ENCODE data around the gene CLASP1. TPM values are rescaled to one million over a fixed set of nuclear protein-coding genes. Genes with fewer than 3 reads are reported as not detected.
"Not testable (repeated sequence)": the region's sequence is repeated elsewhere in the genome, so short reads cannot be mapped to it uniquely, and the experiment has no call there.

Gene CLASP1
- total RNA-seq, 2 donors from 2014 or later, result 86.7 to 138 TPM

DNA sequence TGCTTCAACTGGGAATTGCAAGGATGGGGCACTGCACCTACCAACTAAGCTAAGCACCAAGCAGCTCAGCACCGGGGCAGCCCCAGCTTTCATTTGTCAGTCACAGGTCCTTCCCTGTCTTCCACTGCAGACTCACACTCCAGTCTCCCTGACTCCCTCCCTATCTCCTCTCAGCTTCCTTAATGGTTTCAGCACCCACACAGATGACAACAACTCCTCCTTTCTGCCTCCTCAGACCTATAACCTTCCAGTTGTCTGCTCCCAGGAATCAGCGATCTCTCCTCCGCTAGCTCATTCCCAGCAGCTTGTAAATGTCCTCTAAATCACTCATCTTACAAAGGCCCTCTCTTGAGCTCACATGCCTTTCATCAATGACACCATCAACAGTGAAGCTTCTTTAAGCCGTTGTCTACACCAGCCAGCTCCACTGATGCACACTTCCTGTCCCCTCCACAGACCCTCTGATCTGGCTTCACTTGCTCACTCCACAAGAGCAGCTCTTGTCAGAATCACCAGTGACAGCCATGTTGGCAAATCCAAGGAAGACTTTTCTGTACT, 32.1 kb downstream of the CLASP1 start:
- peak; percentile 24 for ATAC-seq (replicated peaks)
- Mint-ChIP-seq H3K27ac (no peak overlapping the region), H3K4me1 (peaks cover 4% of the 10 kb centered on the region), H3K9me3 (no peaks in the 10 kb centered on the region), H3K27me3 (no peaks in the 10 kb centered on the region), H3K36me3 (ENCODE audit: low read depth) (peaks cover 21% of the 10 kb centered on the region), H3K4me3 (no peak overlapping the region)

GRCh38 chr2:121613774-121614173, 35.5 kb downstream of the CLASP1 start:
- Mint-ChIP-seq H3K27me3 (no peaks in the 10 kb centered on the region), H3K4me3 (no peak overlapping the region), H3K9me3 (no peaks in the 10 kb centered on the region), H3K4me1 (peaks cover 9% of the 10 kb centered on the region), H3K36me3 (ENCODE audit: low read depth) (peaks cover 6% of the 10 kb centered on the region), H3K27ac (no peak overlapping the region)
- no peak for ATAC-seq (replicated peaks)

DNA sequence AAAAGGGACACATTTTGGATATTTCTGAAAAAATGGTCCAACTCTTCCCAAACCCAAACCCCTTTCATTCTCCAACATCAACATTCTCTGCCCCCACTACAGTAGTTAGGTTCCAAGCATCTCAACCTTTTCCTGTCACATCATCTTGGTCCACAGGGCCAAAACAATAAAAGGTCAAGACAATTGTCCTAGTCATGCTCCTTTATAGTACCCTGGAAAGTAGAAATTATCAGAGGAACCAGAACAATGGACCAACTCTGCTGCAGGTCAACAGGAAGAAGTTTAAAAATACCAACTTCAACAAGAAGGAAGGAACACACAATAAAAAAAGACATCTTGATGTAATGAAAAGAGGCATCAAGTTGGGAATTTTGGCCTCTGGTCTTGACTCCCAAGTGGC, 36.1 kb downstream of the CLASP1 start:
- Mint-ChIP-seq H3K4me1 (peaks cover 9% of the 10 kb centered on the region), H3K36me3 (ENCODE audit: low read depth) (peaks cover 6% of the 10 kb centered on the region), H3K9me3 (no peaks in the 10 kb centered on the region), H3K4me3 (no peak overlapping the region), H3K27me3 (no peaks in the 10 kb centered on the region), H3K27ac (no peak overlapping the region)
- ATAC-seq (replicated peaks), result no peak

GRCh38 chr2:121611730-121612705, 37.2 kb downstream of the CLASP1 start:
- peaks cover 9% of the 10 kb centered on the region for H3K4me1 Mint-ChIP-seq
- no peak overlapping the region for H3K27ac Mint-ChIP-seq
- peaks cover 11% of the 10 kb centered on the region for H3K36me3 Mint-ChIP-seq (ENCODE audit: low read depth)
- no peaks in the 10 kb centered on the region for H3K9me3 Mint-ChIP-seq
- H3K27me3 Mint-ChIP-seq, result no peaks in the 10 kb centered on the region
- H3K4me3 Mint-ChIP-seq, result no peak overlapping the region
- ATAC-seq (replicated peaks), result no peak

DNA sequence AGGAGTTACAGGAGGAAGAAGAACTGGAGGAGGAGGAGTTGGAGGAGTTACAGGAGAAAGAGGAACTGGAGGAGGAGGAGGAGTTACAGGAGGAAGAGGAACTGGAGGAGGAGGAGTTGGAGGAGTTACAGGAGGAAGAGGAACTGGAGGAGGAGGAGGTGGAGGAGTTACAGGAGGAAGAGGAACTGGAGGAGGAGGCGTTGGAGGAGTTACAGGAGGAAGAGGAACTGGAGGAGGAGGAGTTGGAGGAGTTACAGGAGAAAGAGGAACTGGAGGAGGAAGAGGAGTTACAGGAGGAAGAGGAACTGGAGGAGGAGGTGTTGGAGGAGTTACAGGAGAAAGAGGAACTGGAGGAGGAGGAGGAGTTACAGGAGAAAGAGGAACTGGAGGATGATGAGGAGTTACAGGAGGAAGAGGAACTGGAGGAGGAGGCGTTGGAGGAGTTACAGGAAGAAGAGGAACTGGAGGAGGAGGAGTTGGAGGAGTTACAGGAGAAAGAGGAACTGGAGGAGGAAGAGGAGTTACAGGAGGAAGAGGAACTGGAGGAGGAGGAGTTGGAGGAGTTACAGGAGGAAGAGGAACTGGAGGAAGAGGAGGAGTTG, 38.1 kb downstream of the CLASP1 start:
- H3K27ac Mint-ChIP-seq; ATAC-seq (replicated peaks); H3K9me3 Mint-ChIP-seq; H3K4me3 Mint-ChIP-seq; H3K4me1 Mint-ChIP-seq; H3K27me3 Mint-ChIP-seq: not testable (repeated sequence)
- peaks cover 15% of the 10 kb centered on the region for H3K36me3 Mint-ChIP-seq (ENCODE audit: low read depth)

DNA sequence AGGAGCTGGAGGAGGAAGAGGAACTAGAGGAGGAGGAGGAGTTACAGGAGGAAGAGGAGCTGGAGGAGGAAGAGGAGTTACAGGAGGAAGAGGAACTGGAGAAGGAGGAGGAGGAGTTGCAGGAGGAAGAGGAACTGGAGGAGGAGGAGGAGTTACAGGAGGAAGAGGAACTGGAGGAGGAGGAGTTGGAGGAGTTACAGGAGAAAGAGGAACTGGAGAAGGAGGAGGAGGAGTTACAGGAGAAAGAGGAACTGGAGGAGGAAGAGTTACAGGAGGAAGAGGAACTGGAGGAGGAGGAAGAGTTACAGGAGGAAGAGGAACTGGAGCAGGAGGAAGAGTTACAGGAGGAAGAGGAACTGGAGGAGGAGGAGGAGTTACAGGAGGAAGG, 38.8 kb downstream of the CLASP1 start:
- not testable (repeated sequence) for H3K9me3 Mint-ChIP-seq; H3K27ac Mint-ChIP-seq; H3K4me3 Mint-ChIP-seq; H3K27me3 Mint-ChIP-seq; ATAC-seq (replicated peaks)
- H3K4me1 Mint-ChIP-seq, result peaks cover 14% of the 10 kb centered on the region
- peaks cover 22% of the 10 kb centered on the region for H3K36me3 Mint-ChIP-seq (ENCODE audit: low read depth)

GRCh38 chr2:121608967-121609366, 40.3 kb downstream of the CLASP1 start:
- Mint-ChIP-seq H3K27ac (no peak overlapping the region), H3K27me3 (no peaks in the 10 kb centered on the region), H3K4me3 (no peak overlapping the region), H3K4me1 (peaks cover 14% of the 10 kb centered on the region), H3K9me3 (no peaks in the 10 kb centered on the region), H3K36me3 (ENCODE audit: low read depth) (peaks cover 34% of the 10 kb centered on the region)
- ATAC-seq (replicated peaks), result no peak

DNA sequence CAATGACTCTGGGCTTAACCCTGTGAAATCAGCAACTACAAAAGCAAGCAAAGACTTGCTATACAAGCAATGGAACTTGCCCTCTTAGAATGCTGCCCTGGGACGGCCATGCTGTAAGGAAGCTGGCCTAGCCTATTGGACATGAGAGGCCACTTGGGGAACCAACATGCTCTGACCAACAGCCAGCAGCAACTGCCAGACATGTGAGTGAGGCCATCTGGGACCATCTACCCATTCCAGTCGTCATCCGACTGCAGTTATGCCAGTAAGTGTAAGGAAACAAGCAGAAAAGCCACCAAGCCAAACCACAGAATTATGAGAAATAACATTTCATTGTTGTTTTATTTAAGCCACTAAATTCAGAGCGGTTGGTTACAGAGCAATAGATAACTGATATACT, 40.9 kb downstream of the CLASP1 start:
- Mint-ChIP-seq H3K4me3 (no peak overlapping the region), H3K27ac (no peak overlapping the region), H3K27me3 (no peaks in the 10 kb centered on the region), H3K4me1 (peaks cover 20% of the 10 kb centered on the region), H3K36me3 (ENCODE audit: low read depth) (peaks cover 36% of the 10 kb centered on the region), H3K9me3 (no peaks in the 10 kb centered on the region)
- no peak for ATAC-seq (replicated peaks)

GRCh38 chr2:121605820-121606733, 43.2 kb downstream of the CLASP1 start:
- Mint-ChIP-seq H3K36me3 (ENCODE audit: low read depth) (peaks cover 59% of the 10 kb centered on the region), H3K4me1 (peaks cover 23% of the 10 kb centered on the region), H3K9me3 (no peaks in the 10 kb centered on the region), H3K27me3 (no peaks in the 10 kb centered on the region), H3K4me3 (no peak overlapping the region), H3K27ac (no peak overlapping the region)
- no peak for ATAC-seq (replicated peaks)

DNA sequence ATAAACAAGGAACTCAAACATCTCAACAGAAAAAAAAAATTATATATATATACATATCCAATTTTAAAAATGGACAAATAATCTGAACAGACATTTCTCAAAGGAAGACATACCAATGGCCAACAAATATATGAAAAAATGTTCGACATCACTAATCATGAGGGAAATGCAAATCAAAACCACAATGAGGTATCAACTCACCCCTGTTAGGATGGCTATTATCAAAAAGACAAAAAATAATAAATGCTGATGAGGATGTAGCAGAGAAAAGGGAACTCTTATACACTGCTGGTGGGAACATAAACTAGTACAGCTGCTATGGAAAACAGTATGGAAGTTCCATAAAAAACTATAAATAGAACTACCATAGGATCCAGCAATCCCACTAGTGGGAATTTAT, 46.1 kb downstream of the CLASP1 start:
- Mint-ChIP-seq H3K27ac (no peak overlapping the region), H3K4me3 (no peak overlapping the region), H3K4me1 (peaks cover 18% of the 10 kb centered on the region), H3K9me3 (no peaks in the 10 kb centered on the region), H3K36me3 (ENCODE audit: low read depth) (peaks cover 71% of the 10 kb centered on the region), H3K27me3 (no peaks in the 10 kb centered on the region)
- no peak for ATAC-seq (replicated peaks)

GRCh38 chr2:121599963-121600651, 49.2 kb downstream of the CLASP1 start:
- H3K4me3 Mint-ChIP-seq, result no peak overlapping the region
- no peak for ATAC-seq (replicated peaks)
- no peaks in the 10 kb centered on the region for H3K9me3 Mint-ChIP-seq
- no peak overlapping the region for H3K27ac Mint-ChIP-seq
- H3K4me1 Mint-ChIP-seq, result peaks cover 22% of the 10 kb centered on the region
- peaks cover 52% of the 10 kb centered on the region for H3K36me3 Mint-ChIP-seq (ENCODE audit: low read depth)
- no peaks in the 10 kb centered on the region for H3K27me3 Mint-ChIP-seq

GRCh38 chr2:121598087-121598486, 51.2 kb downstream of the CLASP1 start:
- Mint-ChIP-seq H3K9me3 (no peaks in the 10 kb centered on the region), H3K36me3 (ENCODE audit: low read depth) (peaks cover 32% of the 10 kb centered on the region), H3K4me1 (peaks cover 17% of the 10 kb centered on the region), H3K4me3 (no peak overlapping the region), H3K27me3 (no peaks in the 10 kb centered on the region), H3K27ac (no peak overlapping the region)
- ATAC-seq (replicated peaks), result no peak

- Mint-ChIP-seq H3K36me3 (ENCODE audit: low read depth) (peaks cover 22% of the 10 kb centered on the region), H3K4me3 (no peak overlapping the region), H3K9me3 (no peaks in the 10 kb centered on the region), H3K27ac (peak overlapping the region; percentile 4), H3K27me3 (no peaks in the 10 kb centered on the region), H3K4me1 (peaks cover 20% of the 10 kb centered on the region)
- no peak for ATAC-seq (replicated peaks)
Measured at GRCh38 chr2:121596221-121597080, 52.8 kb downstream of the CLASP1 start.

Data from activated T-helper 17 cell treated with anti-CD3 and anti-CD28 coated beads, Interleukin-2, amount 50 U/mL, for 72 hours (primary cell).